NCI-H446 (cell line): ENCODE data around the gene FAM174C.
"Not testable (repeated sequence)": the region's sequence is repeated elsewhere in the genome, so short reads cannot be mapped to it uniquely, and the experiment has no call there.

Experiments used
- DNase-seq, 2 experiments: peaks; one replicate each; lab custom pipeline; 2025; lab: John Stamatoyannopoulos, UW

FAM174C gene

DNA sequence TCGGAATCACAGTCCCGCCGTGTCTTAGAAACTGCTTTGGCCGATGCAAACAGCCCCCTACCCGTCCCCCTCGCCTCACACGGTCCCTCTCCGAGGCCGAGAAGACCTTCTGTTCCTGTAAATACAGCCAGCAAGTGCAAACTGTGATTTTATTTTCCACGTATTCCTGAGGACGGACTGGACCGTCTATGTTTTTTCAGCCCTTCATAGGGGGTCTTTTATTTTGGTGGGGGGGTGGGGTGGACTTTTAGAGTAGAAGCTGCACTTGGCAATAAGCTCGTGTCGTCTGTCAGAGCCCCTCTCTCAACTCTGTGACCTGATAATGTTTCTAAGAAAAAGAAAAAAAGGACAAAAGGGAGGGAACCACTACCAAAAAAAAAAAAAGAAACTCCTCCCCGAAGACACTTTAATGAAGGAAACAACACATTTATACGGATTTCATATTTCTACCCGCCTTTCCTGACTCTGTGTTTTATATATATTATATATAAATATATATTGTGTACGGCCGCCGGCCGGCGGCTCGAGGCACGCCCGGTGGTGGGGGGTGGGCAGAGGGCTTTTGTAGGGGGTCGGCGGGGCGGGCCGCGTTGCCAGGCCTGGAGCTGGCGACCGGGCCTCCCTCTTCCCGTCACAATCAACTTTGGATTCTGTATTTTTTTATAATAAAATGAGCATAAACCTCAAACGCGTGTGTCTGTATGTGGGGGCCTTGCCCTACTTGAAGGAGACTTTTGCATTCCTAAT, 25.6 kb downstream of the FAM174C start:
- DNase-seq: no peak

DNA sequence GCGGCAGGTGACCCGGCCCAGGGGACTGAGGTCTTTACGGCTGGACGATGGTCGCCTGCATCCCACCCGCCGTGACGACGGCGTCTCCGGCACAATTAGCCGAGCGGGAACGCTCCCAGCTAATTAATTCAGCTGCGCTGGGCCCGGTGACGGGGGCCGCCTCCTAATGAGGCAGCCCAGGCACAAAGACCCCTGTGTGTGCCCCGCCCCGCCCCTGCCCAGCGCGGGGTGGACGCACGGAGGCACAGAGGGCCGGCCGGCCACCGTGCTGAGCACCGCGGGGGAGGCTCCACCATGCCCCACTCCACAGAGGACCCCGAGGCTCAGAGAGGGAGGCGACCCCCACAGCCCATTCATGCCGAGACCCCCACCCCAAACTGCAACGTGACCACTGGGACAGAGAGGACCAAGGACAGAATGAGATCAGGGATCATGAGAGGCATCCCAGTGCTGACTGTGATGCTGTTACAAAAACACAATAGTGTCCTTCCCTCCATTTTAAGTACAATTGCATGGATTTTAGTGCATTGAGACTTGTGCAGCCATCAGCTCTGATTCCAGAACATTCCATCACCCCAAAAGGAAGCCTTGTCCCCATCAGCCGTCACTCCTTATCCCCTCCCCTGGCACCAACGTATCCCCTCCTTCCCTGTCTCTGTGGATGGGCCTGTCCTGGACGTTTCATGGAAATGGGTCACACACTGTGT, 27.4 kb downstream of the FAM174C start:
- DNase-seq: no peak

DNA sequence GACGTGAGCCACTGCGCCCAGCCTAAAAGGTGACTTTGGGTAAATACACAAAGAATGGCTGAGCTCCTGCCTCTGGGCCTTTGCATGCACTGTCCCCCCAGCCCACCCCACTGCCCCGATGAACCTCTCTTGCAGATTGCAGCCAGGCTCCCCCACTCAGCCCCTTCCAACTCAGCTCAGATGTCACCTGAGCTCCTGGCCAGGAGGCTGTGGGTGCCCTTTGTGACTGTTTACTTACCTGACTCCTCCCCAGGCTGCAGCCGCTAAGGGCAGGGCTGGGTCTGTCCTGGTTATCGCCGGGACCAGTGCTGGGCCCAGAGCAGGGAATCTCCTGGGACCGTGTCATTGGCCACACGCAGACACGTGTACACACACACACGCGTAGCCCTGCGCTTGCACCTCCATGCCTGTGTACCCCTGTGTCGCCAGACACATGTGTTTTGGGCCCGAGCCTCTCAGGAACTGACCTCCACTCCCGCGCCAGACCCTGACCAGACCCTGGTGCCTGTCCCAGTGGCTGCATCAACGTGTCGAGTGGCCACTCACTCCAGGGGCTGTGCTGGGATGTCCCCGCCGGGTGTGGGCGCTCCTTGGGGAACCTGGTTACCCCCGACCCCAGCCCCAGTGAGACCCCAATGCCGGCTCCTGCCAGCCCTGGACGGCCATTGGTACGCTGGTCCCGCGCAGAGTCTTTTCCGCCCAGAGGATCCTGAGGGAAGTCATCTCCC, 29.0 kb downstream of the FAM174C start:
- no peak for DNase-seq

DNA sequence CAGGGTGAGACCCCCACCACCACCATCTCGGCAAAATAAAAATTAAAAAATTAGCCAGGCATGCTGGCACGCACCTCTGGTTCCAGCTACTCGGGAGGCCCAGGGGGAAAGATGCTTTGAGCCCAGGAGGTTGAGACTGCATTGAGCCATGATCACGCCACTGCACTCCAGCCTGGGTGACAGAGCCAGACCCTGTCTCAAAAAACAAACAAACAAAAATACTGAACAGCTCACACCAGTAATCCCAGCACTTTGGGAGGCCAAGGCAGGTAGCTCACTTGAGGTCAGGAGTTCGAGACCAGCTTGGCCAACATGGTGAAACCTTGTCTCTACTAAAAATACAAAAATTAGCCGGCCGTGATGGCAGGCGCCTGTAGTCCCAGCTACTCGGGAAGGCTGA, 30.0 kb downstream of the FAM174C start:
- not testable (repeated sequence) for DNase-seq

DNA sequence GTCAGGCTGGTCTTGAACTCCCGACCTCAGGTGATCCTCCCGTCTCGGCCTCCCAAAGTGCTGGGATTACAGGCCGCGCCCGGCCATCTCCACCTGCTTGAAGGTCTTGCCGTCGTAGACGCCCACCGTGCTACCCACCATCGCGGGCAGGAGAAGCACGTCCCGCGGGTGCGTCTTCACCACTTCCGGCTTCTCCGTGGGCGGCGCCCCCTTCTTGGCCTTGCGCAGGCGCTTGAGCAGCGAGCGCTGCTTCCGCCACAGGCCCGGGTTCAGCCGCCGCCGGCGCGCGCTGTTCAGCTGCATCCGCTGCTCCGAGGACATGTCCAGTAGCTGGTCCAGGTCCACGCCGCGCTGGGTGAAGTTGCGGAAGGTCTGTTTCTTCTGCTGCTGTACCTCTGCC, 32.0 kb downstream of the FAM174C start:
- no peak for DNase-seq

DNA sequence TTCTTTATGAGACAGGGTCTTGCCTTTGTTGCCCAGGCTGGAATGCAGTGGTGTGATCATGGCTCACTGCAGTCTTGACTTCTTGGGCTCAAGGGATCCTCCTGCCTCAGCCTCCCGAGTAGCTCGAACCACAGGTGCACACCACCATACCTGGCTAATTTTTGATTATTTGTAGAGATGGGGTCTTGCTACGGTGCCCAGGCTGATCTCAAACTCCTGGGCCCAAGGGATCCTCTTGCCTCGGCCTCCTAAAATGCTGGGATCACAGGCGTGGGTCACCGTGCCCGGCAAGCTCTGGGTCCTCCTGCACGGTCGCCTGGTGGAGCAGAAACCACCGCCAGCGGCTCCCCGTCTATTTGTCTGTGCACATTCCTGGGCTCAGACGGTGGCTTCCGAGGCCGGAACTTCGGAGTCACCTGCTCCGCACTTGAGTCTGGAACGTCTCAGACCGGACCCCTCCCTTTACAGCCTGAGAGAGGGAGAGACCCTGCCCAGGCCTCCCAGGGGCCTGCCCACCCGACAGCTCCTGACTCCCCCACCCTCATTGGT, 32.5 kb downstream of the FAM174C start:
- no peak for DNase-seq

DNA sequence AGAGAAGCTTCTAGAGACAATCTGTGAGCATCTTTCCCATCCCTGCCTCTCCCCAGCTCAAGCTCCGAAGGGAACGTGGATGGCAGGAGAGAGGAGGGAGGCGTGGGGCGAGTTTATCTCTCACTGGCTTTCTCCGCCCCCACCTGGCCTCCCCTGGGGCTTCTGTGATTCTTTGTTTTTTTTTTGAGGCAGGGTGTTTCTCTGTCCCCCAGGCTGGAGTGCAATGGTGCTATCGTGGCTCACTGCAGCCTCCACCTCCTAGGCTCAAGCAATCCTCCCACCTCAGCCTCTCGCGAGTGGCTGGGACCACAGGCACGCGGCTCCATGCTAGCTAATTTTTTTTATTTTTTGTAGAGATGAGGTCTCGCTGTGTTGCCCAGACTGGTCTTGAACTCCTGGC, 33.4 kb downstream of the FAM174C start:
- DNase-seq: no peak

DNA sequence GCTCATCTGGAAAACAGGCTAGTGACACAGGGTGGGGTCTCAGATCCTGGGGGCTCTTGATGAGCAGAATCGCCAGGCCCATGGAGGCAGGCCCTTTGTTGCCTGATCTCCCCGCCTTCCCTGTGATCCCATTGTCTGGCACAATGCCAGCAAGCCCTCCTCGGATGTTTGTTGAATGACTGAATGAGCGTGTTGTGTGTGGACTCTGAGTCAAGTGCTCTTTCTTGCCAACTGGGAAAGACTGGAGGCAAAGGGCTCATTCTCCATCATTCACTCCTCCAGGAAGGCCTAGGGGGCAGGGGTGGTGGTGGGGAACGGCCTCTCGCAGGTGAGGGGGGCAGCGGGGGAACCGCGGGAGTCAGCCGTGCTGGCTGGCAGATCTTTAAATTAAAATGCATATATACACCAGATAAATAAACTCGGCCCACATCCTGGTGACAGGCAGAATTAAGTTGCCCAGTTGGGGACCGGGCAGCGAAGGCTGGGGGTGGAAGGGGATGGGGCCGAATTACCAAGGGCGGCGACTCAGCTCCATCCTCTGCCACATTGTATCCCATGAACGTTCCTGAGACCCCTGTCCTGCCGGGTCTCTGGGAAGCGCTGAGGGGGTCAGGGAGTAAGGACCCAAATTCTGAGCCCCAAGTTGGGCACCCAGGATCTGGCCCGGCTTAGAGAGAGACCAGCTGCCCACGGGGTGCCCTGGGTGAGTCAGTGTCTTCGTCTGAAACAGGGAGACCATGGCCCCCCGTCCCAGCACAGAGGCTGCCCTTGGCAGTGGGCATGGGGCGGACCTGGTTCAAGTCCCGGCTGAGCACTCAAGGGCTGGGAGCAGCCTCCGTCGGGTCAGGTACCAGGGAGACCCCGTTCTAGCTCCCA, 34.9 kb downstream of the FAM174C start:
- DNase-seq: no peak

DNA sequence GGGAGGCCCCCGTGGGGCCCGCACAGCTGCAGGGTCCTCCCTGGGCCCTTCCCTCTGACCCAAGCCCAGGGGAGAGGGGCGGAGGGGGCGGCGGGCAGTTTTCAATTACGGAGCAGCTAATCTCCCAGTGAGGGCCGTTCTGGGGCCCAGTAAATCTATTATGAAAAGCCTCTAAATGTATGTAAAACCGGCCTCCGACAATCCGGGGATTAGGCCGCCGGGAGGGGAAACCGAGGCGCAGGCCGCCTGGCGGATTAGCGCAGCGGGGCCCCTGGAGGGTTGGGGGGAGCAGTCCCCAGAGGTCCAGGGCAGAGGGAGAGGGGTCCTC, 35.5 kb downstream of the FAM174C start:
- no peak for DNase-seq

DNA sequence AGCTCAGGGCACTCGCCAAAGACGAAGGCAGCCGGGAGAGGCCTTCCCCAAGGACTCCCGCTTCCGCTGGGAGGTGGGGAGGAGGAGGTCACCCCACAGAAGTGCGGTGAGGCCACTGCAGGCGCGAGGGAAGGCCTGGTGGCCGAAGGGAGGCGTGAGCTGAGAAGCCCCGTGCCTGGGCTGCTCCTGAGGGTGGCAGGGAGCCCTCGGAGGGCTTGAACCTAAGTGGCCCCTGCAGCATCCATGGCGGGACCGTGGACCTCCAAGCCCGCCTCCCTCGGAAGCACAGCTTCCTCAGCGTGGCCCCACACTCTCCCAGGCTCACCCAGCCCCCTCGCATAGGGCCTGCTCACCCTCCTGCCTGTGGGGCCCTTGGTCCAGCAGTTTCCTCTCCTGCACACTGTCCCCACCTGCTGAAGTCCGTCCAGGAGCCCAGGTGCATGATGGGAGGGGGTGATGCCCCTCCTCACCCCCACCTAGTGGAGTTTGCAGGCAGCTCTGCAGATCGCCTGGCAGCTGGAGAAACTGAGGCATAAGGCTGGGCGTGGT, 36.3 kb downstream of the FAM174C start:
- DNase-seq: no peak

DNA sequence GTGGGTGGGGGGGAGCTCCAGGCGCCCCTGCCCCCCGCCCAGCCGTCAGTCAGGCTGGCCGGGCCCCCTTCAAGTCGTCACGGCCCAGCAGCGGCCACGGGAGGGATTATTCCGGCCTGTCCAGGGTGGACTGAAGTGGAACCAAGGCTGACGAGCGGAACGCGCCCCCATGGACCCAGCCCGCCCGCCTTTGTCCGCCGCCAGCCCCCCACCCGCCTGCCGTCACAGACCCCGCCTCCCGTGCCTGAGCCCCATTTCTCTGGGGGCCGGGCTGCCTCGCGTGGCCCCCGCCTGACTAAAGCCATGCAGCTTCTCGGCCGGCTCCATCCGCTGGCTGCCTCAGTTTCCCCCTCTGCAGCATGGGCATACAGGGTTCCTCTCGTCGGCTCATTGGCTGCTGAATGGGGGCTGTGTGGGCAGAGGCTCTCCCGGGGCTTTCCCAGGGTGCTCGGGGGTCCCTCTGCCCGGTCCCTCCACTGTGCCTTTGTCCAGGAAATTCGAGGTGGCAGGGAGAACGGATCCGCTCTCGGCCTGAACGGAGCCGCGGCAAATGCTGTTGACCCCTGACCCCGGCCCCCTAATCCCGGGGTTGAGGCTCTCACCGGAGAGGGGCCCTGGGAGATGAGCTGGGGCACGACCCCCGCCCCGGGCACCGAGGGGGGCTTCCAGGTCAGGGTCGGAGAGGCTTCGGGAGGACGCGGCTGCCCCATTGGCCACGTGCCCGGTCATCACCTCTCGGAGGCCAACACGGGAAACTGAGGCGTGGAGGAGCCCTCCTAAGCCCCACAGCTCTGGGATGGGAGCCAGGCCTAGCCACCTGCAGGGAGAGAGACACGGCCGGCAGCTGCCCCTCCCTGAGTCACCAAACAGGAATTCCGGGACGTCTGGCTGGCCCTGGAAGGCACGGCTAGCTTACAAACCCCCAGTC, 37.7 kb downstream of the FAM174C start:
- peak in 1 of 2 experiments; percentile 51 for DNase-seq

DNA sequence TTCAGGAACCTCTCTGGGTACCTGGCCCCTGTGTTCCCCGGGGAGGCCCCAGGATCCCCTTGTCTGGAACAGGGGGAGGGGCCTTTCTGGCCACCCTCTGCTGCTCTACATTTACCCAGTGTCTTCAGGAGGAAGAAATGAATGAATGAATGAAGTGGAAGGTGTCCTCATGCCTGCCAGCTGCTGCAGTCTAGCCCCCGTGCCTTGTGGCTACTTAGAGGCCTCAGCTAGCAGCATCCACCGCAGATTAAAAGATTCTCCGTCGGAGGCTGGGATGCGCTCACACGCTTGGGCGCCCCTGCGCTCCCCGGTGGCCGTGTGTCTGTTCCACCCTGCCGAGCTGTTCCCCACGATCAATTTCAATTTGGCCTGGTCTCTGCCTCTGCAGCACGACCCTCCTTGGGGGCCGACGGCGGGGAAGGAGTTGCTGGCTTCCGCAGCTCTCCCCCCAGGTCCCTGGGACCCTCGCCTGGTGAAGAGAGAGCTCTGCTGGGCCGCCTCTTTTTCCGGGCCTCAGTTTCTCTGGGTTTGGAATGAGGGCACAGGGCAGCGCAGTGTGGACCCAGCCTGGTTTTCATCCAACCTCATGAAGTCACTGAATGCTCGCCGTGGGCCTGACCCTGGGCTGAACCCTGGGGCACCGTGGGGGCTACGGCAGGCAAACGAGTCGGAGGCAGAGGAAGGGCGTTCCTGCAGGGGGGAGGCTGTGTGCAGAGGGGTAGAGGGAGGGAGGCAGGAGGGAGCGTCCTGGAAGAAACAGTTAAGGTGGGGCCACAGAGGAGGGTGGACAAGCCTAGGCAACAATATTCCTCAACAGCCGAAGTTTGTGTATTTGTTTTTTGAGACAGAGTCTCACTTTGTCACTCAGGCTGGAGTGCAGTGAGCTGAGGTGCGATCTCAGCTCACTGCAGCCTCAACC, 38.6 kb downstream of the FAM174C start:
- DNase-seq: no peak

DNA sequence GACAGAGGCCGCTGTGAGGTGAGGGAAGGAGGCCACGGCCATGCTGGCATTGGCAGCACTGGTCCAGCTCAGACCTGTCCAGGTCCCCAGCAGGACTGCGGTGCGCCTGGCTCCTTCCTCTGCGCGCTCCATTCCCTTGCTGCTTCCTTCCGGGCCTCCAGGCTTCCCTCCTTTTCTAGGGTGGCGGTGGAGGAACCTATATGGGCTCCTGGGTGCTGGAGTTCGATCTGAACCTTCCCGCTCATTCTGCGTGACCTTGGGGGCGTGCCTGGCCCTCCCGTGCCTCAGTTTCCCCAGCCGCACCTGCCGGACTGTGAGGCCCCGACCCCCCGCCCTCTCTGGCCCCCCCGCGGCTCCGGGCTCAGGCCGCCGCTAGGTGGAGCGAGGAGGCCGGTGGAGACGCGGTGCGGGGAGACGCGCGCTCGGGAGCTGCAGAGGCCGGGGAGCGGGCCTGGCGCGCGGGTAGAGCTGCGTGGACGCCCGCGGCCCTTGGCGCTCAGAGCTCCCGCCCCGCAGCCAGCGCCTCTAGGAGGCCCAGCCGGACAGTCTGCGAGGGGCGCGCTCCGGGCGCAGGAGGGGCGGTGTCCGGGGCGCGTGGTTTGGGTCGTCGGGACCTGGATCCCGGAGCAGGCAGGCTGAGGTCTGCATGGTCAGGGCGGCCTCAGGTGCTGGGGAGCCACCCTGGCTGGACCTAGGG, 40.3 kb downstream of the FAM174C start:
- no peak for DNase-seq

DNA sequence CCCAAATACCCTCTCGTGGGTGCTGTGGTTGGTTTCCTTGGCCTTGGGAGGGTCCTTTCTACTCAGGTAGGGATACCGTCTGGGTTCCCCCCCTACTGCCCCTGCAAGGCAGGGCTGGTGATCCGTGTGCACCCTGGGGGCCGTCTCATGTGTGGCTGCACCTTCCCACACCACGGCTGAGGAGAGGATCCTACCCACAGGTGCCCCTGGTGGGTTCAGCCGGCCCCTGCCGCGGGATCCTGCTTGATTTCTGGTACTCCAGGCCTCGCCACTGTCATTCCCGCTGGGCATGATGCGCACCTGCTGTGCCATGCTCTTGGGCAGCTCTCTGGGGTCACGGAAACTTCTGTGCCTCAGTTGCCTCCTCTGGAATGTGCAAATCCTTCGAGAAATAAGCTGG, 41.1 kb downstream of the FAM174C start:
- DNase-seq: no peak

DNA sequence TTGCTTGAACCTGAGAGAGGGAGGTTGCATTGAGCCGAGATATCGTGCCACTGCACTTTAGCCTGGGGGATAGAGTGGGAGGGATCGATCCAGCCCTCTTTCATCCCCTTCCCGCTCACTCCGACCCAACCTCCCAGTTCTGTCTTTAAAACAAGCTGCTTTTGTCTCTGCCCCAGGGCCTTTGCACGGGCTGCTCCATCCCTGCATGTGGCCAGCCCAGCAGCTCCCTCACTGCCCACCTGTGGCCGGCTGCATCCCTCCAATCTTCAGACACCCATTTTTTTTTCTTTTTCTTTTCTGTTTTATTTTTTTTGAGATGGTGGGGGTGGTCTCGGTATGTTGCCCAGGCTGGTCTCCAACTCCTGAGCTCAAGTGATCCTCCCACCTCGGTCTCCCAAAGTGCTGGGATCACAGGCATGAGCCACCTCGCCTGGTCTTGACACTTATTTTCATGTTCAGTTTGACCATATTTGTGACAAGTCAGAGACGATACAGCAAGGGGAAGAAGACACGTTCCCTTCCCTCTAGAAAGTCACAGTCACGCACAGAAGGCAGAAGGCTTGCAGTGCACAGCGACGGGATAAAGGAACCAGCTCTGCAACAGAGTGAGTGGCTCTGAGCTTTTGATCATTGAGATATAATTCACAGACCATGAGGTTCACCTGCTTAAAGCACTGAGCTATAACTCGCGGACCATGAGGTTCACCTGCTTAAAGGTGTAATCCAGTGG, 42.1 kb downstream of the FAM174C start:
- DNase-seq: no peak

DNA sequence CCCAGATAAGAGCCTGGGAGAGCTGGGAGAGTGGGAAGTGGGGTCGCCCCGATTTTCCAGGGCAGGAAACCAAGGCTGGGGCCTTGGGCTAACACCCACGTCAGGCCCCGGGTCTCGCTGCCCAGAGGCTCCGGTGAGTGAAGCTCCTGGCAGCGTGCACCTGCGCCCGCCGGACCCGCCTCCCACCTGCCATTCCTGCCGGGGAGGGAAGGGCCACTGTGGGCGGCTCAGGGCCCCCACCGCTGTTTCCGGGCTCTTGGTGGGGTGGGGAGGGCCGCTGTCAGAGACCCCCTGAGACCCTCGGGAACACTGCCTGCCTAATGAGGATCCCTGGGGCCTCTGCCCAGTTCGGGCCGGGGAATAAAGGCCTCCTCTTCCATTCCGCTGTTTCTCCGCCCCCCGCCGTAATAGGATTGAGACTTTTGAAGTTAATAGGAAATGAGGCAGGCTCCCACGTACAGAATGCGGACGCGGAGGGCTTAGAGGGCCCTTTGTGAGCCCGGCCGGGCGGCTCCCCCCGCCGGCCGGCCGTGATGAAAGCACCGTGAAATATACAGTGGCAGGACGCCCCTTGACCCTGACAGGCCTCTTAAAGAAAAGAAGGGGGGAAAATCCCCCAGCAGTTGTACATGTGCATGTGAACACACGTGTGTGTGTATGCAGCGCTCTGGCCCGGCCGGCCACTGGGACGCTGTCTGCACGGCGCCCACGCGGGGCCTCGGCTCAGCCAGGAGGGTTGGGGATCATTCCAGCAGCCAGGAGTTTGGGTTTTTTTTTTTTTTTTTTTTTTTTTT, 43.5 kb downstream of the FAM174C start:
- DNase-seq: no peak

DNA sequence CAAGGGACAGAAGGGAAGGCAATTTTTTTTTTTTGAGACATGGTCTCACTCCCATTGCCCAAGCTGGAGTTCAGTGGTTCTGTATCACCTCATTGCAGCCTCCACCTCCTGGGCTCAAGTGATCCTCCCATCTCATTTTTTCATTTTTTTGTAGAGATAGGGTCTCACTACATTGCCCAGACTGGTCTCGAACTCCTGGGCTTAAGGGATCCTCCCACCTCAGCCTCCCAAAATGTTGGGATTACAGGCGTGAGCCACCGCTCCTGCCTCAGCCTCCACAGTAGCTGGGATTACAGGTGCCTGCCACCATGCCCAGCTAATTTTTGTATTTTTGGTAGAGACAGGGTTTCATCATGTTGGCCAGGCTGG, 44.9 kb downstream of the FAM174C start:
- DNase-seq: not testable (repeated sequence)
